ENCODE data around the gene SUMO2.
"Not testable (repeated sequence)": the region's sequence is repeated elsewhere in the genome, so short reads cannot be mapped to it uniquely, and the experiment has no call there.

Gene SUMO2

GRCh38 chr17:75182569-75183436 is at the start of gene SUMO2:
Gene SUMO2, minus strand, starts transcription at chr17:75182959. Its CDS starts 125 bp downstream, at chr17:75182834.
- DNase-seq = peak; percentile 97

GRCh38 chr17:75231741-75232464 is 49.1 kb upstream of the SUMO2 start:
- DNase-seq = no peak

GRCh38 chr17:75231071-75231470 is 48.3 kb upstream of the SUMO2 start:
- no peak for DNase-seq

- no peak for DNase-seq
Observed at GRCh38 chr17:75228847-75229246, 46.1 kb upstream of the SUMO2 start.

- no peak for DNase-seq
Observed at GRCh38 chr17:75228305-75228704, 45.5 kb upstream of the SUMO2 start.

GRCh38 chr17:75227729-75228128 is 45.0 kb upstream of the SUMO2 start:
- no peak for DNase-seq

- DNase-seq = no peak
Observed at GRCh38 chr17:75225016-75225415, 42.3 kb upstream of the SUMO2 start.

GRCh38 chr17:75219815-75220214 is 37.1 kb upstream of the SUMO2 start:
- DNase-seq = no peak

GRCh38 chr17:75218131-75218530 is 35.4 kb upstream of the SUMO2 start:
- no peak for DNase-seq

GRCh38 chr17:75209061-75209460 is 26.3 kb upstream of the SUMO2 start:
- no peak for DNase-seq

GRCh38 chr17:75208161-75208560 is 25.4 kb upstream of the SUMO2 start:
- DNase-seq = no peak

GRCh38 chr17:75207760-75208159 is 25.0 kb upstream of the SUMO2 start:
- DNase-seq = no peak

- not testable (repeated sequence) for DNase-seq
Observed at GRCh38 chr17:75207050-75207407, 24.3 kb upstream of the SUMO2 start.

GRCh38 chr17:75205793-75206163 is 23.0 kb upstream of the SUMO2 start:
- no peak for DNase-seq

- DNase-seq = peak; percentile 96
Observed at GRCh38 chr17:75205037-75205792, 22.5 kb upstream of the SUMO2 start, which contains the start of gene NUP85. Gene NUP85, plus strand, starts transcription at chr17:75205679. Its CDS starts 83 bp downstream, at chr17:75205762.

- DNase-seq = no peak
Observed at GRCh38 chr17:75199886-75200618, 17.3 kb upstream of the SUMO2 start.

- no peak for DNase-seq
Observed at GRCh38 chr17:75194879-75195278, 12.1 kb upstream of the SUMO2 start.

GRCh38 chr17:75191584-75191983 is 8.8 kb upstream of the SUMO2 start:
- no peak for DNase-seq

- no peak for DNase-seq
Observed at GRCh38 chr17:75188614-75189013, 5.9 kb upstream of the SUMO2 start.

- DNase-seq = no peak
Observed at GRCh38 chr17:75183999-75184884, 1.5 kb upstream of the SUMO2 start.

- no peak for DNase-seq
Observed at GRCh38 chr17:75182319-75182568, 515 bp downstream of the SUMO2 start.
